Measurements from ENCODE around the gene AQP1.

The AQP1 gene

GRCh38 chr7:30911561-30911969, at the start of gene AQP1:
TSS of gene AQP1 (plus strand) at chr7:30911853. CDS start at chr7:30911910, 57 bp downstream.
- no peak for DNase-seq

- DNase-seq = no peak
Observed at GRCh38 chr7:30862995-30863705, 48.5 kb upstream of the AQP1 start.

- DNase-seq = no peak
Observed at GRCh38 chr7:30863706-30864035, 48.0 kb upstream of the AQP1 start.

- no peak for DNase-seq
Observed at GRCh38 chr7:30864101-30864500, 47.6 kb upstream of the AQP1 start.

- no peak for DNase-seq
Observed at GRCh38 chr7:30865076-30865475, 46.6 kb upstream of the AQP1 start.

- no peak for DNase-seq
Observed at GRCh38 chr7:30865821-30866220, 45.8 kb upstream of the AQP1 start.

- DNase-seq = no peak
Observed at GRCh38 chr7:30866939-30867338, 44.7 kb upstream of the AQP1 start.

- no peak for DNase-seq
Observed at GRCh38 chr7:30867483-30867882, 44.2 kb upstream of the AQP1 start.

GRCh38 chr7:30869794-30870611, 41.6 kb upstream of the AQP1 start:
- no peak for DNase-seq

GRCh38 chr7:30870821-30871518, 40.7 kb upstream of the AQP1 start:
- DNase-seq = no peak

- DNase-seq = no peak
Observed at GRCh38 chr7:30871655-30872054, 40.0 kb upstream of the AQP1 start.

- DNase-seq = no peak
Observed at GRCh38 chr7:30873207-30873606, 38.4 kb upstream of the AQP1 start.

GRCh38 chr7:30873656-30874055, 38.0 kb upstream of the AQP1 start:
- DNase-seq = no peak

- DNase-seq = no peak
Observed at GRCh38 chr7:30874656-30875302, 36.9 kb upstream of the AQP1 start.

- no peak for DNase-seq
Observed at GRCh38 chr7:30877015-30877769, 34.5 kb upstream of the AQP1 start.

- no peak for DNase-seq
Observed at GRCh38 chr7:30877993-30878392, 33.7 kb upstream of the AQP1 start.

GRCh38 chr7:30879139-30880124, 32.2 kb upstream of the AQP1 start:
- no peak for DNase-seq

- DNase-seq = no peak
Observed at GRCh38 chr7:30880125-30880720, 31.4 kb upstream of the AQP1 start.

GRCh38 chr7:30880941-30881340, 30.7 kb upstream of the AQP1 start:
- no peak for DNase-seq

GRCh38 chr7:30881448-30881847, 30.2 kb upstream of the AQP1 start:
- no peak for DNase-seq

- no peak for DNase-seq
Observed at GRCh38 chr7:30884881-30885280, 26.8 kb upstream of the AQP1 start.

Measured in activated CD4-positive, alpha-beta T cell treated with anti-CD3 and anti-CD28 coated beads, Interleukin-2, amount 50 U/mL, for 1 hour (primary cell).